Thymus (tissue), 11 donors: ENCODE data around the gene DRC1. TPM values are rescaled to one million over a fixed set of nuclear protein-coding genes. Genes with fewer than 3 reads are reported as not detected.

Source experiments
- DNase-seq, 9 donors: peaks; one replicate each; pipeline ENCODE4 v3.0.0-alpha.2; 2013; ENCODE audit warnings: low spot score in 9 of 9, low read depth in 6 of 9, missing footprints in 1 of 9
- H3K27ac ChIP-seq, 2 donors: one replicate each; pipeline ENCODE4 v1.5.1; 2013; ENCODE audit warnings: control low read depth in 1 of 2, low read depth in 1 of 2, low read length in 1 of 2, mild to moderate bottlenecking in 1 of 2, moderate library complexity in 1 of 2
- H3K27me3 ChIP-seq, 2 donors: one replicate each; pipeline ENCODE4 v1.5.1; 2013; ENCODE audit warnings: low read length in 1 of 2; ENCODE audit not compliant: control insufficient read depth in 2 of 2, insufficient read depth in 1 of 2
- H3K36me3 ChIP-seq, 2 donors: one replicate each; pipeline ENCODE4 v1.5.1; 2013; ENCODE audit warnings: low read length in 1 of 2, mild to moderate bottlenecking in 1 of 2, moderate library complexity in 1 of 2; ENCODE audit not compliant: control insufficient read depth in 2 of 2, insufficient read depth in 2 of 2
- H3K4me1 ChIP-seq, 2 donors: one replicate each; pipeline ENCODE4 v1.5.1; 2013; ENCODE audit warnings: low read length in 2 of 2; ENCODE audit not compliant: control insufficient read depth in 2 of 2, insufficient read depth in 2 of 2
- H3K4me3 ChIP-seq, 2 donors: one replicate each; pipeline ENCODE4 v1.5.1; 2013; ENCODE audit warnings: low read length in 2 of 2, control low read depth in 1 of 2, mild to moderate bottlenecking in 1 of 2
- H3K9me3 ChIP-seq, 2 donors: one replicate each; pipeline ENCODE4 v1.5.1; 2013; ENCODE audit warnings: low read length in 1 of 2, mild to moderate bottlenecking in 1 of 2; ENCODE audit not compliant: control insufficient read depth in 2 of 2, insufficient read depth in 1 of 2
- WGBS: extraction: QIAGEN DNeasy Blood & Tissue Kit; methylation state at CpG from one replicate; pipeline ENCODE4 v1.1.7; 2013; 5-methylcytosine and 5-hydroxymethylcytosine counted together
- polyA plus RNA-seq: library from polyadenylated mRNA; stranded (reverse); fragments of 200-250 nt; gene quantifications from one replicate; pipeline ENCODE4 v1.2.3, GENCODE V29; 2013
- total RNA-seq: library from RNA; stranded (reverse); fragments of 120-200 nt; gene quantifications from one replicate; pipeline ENCODE4 v1.2.4, GENCODE V29; 2013
- donor health status: healthy.

The DRC1 gene
- total and polyA plus RNA-seq, 2 donors: 0.14 to 0.27 TPM

DNA sequence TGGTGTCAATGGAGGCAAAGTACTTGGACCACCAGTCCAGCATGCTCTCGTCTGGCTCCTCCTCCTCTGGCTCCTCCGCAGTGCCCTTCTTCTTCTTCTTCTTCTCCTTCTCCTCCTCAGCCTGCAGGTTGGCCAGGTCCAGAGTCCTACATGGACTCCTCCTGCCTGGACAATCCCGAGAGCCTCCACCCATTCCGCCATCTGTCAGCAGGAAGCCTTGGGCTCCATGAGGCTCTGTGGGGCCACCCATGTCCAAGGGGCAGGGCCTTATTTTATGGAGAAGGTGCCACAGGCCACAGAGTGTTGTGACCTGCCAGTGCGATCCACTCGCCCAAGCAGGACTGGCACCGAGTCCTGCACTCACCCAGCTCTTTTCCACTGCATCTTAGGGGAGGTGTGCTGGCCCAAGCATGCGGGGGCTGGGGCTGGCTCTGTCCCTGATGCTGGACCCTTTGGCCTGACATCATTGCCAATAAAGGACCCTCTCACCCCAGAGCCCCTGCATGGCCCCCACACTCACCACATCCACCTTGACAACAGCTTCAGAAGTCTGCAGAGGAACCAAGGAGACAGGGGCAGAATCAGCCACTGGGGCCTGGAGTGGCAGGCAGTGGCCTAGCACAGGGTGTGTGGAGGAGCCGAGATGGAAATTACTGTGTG lies 69.0 kb downstream of the DRC1 start:
- 98% methylated on average over 9 of the region's 9 CpGs for WGBS
- Histone ChIP-seq H3K36me3 (no peaks in the 10 kb centered on the region), H3K27ac (no peak overlapping the region), H3K9me3 (peaks cover 3 to 6% of the 10 kb centered on the region in 2 donors), H3K27me3 (no peaks in the 10 kb centered on the region), H3K4me3 (no peak overlapping the region), H3K4me1 (no peaks in the 10 kb centered on the region)
- DNase-seq: no peak

DNA sequence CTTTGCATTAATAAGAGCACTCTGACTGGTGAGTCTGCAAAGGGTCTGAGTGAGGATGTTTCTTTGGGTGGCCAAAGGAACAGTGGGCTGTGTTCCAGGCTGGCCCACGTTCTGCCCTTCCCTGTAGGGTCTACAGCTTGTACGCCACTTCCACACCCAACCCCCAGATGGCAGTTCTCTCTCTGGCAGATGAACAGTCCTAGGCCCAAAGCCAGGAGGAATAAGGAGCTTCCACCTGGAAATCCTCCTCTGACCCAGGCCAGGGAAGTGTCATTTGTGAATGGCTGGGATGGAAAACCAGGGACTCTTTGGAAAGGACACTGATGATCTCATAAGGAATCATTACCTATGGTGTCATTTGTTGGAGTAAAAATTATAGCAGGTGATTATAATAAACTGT lies 69.6 kb downstream of the DRC1 start:
- no peak for DNase-seq
- no peak overlapping the region for H3K27ac ChIP-seq
- H3K4me3 ChIP-seq: no peak overlapping the region
- no peaks in the 10 kb centered on the region for H3K36me3 ChIP-seq
- no peaks in the 10 kb centered on the region for H3K4me1 ChIP-seq
- H3K9me3 ChIP-seq: peaks cover 3 to 6% of the 10 kb centered on the region in 2 donors
- no peaks in the 10 kb centered on the region for H3K27me3 ChIP-seq
- WGBS: 88% methylated on average over 2 of the region's 2 CpGs

DNA sequence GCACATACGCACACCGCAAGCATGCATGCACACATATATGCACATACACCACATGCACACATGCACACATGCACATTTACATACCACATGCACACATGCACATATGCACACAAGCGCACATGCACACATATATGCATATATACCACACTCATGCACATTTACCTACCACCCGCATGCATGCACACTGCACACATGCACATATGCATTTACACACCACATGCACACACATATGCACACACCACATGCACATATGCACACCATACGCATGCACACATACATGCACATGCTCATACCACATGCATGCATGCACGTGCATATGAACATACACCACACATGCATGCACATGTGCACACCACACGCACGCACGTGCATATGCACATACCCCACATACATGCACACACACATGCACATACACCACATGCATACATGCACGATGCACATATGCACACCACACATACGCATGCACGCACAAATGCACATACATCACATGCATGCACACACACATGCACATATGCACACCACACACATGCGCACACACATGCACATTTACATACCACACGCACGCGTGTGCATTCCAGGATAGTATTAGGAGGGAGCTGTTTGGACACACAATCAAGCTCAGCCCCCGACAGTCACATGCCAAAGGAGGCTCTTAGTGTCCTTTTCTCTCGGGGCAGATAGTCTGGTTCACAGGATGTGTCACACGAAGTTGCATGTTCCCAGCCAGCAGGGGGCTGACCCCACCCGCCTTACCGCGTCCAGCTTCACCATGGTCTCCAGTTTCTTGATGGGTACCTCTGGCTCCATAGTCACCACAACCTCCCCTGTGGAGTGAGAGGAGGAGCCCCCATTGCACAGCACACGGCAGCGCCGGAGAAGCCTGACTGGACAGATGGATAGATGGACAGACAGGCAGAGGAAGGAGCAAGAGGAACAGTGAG lies 70.3 kb downstream of the DRC1 start:
- no peak for DNase-seq
- H3K27me3 ChIP-seq: peaks cover 0 to under 1% of the 10 kb centered on the region in 2 donors
- H3K4me3 ChIP-seq: no peak overlapping the region
- no peak overlapping the region for H3K27ac ChIP-seq
- WGBS: 94% methylated on average over 25 of the region's 25 CpGs
- peaks cover 0 to 2% of the 10 kb centered on the region in 2 donors for H3K4me1 ChIP-seq
- peaks cover 3 to 6% of the 10 kb centered on the region in 2 donors for H3K9me3 ChIP-seq
- no peaks in the 10 kb centered on the region for H3K36me3 ChIP-seq

DNA sequence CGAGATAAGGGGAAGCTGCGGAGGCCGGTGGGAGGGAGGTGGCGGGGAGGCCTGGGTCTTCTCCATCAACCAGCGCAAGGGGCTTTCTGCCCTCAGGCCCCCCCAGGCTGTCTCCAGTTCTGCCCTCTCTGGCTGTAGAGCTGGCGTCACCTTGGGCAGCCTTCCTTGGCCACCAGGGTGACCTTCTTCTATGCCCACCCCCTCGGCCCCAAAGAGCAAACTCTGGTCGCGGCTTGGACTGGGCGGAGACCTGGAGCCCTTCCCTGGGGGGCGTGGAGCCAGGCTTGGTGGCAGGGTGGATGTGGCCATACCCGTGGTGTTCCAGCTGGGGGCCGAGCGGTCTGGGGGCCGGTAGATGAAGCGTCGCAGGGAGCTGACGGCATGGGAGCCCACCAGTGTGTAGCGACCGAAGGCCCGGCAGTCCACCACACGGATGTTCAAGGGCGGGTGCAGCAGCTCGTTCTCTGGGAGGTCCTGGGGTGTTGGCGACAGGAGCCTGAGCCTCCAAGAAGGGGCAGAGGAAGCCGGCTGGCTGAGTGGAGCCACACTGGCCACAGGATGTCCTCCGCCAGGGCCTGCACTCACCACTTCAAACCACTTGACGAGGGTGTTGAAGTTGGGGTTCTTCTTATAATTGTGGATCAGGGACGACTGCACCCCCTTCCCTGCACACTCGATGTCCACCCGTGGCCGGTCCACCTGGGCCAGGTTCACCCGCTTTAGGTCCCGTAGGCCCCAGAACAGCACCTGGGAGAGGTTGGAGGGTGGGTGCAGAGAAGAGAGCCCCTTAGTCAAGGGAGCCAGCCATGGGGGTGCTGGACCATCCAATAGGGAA lies 71.3 kb downstream of the DRC1 start:
- WGBS: 97% methylated on average over 34 of the region's 34 CpGs
- Histone ChIP-seq H3K27ac (no peak overlapping the region), H3K27me3 (peaks cover 0 to 8% of the 10 kb centered on the region in 2 donors), H3K36me3 (no peaks in the 10 kb centered on the region), H3K4me1 (peaks cover 0 to 2% of the 10 kb centered on the region in 2 donors), H3K4me3 (no peak overlapping the region), H3K9me3 (peaks cover 3 to 6% of the 10 kb centered on the region in 2 donors)
- DNase-seq: no peak

DNA sequence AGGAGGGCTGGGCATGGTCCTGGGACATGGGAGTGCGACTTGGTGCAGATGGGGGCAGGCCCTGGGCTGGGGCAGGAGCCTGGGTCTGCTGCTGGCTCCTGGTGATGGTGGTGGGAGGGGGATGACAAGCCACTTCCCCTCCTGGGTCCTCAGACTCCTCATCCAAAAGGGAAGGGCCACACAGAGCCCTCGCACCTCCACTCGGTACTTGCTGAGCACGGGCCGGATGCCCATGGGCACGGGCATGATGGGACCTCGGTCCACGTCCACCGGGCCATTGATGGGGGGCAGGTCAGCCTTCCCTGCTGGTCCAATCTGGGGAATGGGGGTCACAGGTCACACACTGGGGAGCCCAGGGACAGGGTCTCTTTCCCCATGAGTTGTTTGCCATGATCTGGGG lies 72.1 kb downstream of the DRC1 start:
- WGBS: 98% methylated on average over 9 of the region's 9 CpGs
- H3K27me3 ChIP-seq: peaks cover 0 to 8% of the 10 kb centered on the region in 2 donors
- H3K9me3 ChIP-seq: peaks cover 2 to 6% of the 10 kb centered on the region in 2 donors
- H3K4me3 ChIP-seq: no peak overlapping the region
- no peaks in the 10 kb centered on the region for H3K36me3 ChIP-seq
- H3K4me1 ChIP-seq: peaks cover 0 to 2% of the 10 kb centered on the region in 2 donors
- no peak for DNase-seq
- H3K27ac ChIP-seq: no peak overlapping the region

DNA sequence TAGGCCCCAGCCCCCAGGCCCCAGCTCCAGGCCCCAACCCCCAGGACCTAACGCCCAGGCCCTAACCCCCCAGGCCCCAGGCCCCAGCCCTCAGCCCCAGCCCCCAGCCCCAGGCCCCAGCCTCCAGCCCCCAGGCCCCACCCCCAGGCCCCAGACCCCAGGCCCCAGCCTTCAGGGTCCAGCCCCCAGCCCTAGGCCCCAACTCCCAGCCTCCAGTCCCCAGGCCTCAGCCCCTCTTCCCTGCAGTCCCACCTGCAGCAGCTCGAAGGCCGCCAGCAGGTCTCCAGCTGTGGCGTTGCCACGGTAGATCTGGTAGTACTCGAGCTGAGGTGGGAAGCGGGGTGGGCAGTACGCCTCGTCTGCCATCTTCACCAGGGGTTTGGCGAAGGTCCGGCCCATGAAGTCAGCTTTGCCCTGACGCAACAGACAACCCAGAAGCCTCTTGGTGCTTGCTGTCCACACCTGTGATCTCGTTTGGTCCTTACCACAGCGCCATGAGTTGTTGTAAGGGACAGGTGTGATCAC lies 72.6 kb downstream of the DRC1 start:
- WGBS: 96% methylated on average over 14 of the region's 14 CpGs
- H3K9me3 ChIP-seq: peaks cover 0 to 3% of the 10 kb centered on the region in 2 donors
- H3K27me3 ChIP-seq: peaks cover 0 to 8% of the 10 kb centered on the region in 2 donors
- no peaks in the 10 kb centered on the region for H3K36me3 ChIP-seq
- H3K4me3 ChIP-seq: no peak overlapping the region
- H3K4me1 ChIP-seq: peaks cover 0 to 2% of the 10 kb centered on the region in 2 donors
- no peak for DNase-seq
- H3K27ac ChIP-seq: no peak overlapping the region

DNA sequence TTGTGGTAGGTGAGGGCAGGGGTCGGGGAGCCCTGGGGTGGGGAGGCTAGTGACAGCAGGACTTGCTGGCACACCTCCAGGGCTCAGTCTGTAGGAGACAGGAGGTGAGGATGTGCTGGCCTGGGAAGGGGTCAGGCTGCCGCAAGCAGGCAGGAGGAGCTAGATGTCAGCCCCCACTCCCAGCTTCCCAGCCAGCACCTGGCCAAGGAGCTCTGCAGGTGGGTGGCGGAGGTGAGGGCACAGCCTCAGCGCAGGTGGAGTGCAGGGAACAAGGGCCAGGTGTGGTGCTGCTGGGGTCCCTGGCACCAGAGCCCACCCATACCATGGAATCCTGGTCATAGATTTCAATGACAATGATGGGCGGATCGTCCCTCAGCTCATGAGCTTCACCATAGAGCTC lies 73.3 kb downstream of the DRC1 start:
- Histone ChIP-seq H3K27me3 (peaks cover 0 to 8% of the 10 kb centered on the region in 2 donors), H3K4me1 (peaks cover 0 to 2% of the 10 kb centered on the region in 2 donors), H3K9me3 (no peaks in the 10 kb centered on the region), H3K27ac (no peak overlapping the region), H3K36me3 (no peaks in the 10 kb centered on the region), H3K4me3 (no peak overlapping the region)
- 97% methylated on average over 6 of the region's 6 CpGs for WGBS
- no peak for DNase-seq

DNA sequence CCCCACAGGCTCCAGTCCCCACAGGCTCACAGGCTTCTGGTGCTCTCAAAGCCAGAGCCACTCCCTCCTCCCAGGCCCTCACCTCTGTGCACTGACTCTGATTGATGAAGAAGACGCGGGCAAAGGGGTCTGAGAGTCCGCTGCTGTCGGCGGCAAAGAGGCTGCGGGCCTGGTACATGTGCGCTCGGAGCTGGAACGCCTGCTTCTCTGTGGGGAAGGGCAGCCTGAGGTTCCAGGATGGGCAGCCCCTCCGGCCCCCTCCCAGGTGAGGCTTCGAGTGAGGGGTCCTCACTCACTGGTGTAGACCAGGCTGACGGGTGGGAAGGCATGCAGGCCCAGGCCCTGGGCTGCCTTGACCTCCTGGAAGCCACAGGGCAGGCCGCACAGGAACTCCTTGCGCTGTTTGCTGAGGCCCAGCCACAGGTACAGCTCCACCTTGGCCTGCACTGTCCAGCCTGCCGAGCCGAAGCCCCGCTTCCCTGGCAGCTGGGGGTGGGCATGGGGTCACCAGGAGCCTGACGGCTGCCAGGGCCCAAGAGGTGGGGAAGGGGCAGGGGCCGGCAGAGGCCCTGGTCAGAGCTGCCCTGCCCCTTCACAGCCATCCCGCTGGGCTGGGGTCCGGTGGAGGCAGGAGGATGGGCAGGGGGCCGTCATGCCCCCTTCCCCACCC lies 74.2 kb downstream of the DRC1 start:
- Histone ChIP-seq H3K4me1 (peaks cover 0 to 2% of the 10 kb centered on the region in 2 donors), H3K9me3 (no peaks in the 10 kb centered on the region), H3K27ac (no peak overlapping the region), H3K36me3 (no peaks in the 10 kb centered on the region), H3K27me3 (peaks cover 0 to 8% of the 10 kb centered on the region in 2 donors), H3K4me3 (no peak overlapping the region)
- DNase-seq: no peak
- 94% methylated on average over 22 of the region's 22 CpGs for WGBS
